GM08714 (cell line): Measurements from ENCODE around the gene TBX2.
"Not testable (repeated sequence)": the region's sequence is repeated elsewhere in the genome, so short reads cannot be mapped to it uniquely, and the experiment has no call there.

ENCODE experiments used
- H3K4me3 ChIP-seq: fragments of 200-500 bp; sonication (Bioruptor generic); 2 replicates; pipeline ENCODE4 v1.5.1; 2014; ENCODE audit warnings: mild to moderate bottlenecking, low read length, inconsistent platforms
- ZNF274 ChIP-seq: IDR thresholded peaks from 2 replicates; pipeline ENCODE4 v1.6.1; 2012; ENCODE audit warnings: mild to moderate bottlenecking, low read depth, low read length

Gene TBX2

GRCh38 chr17:61399131-61400065 is at the start of gene TBX2:
TBX2 (plus strand) TSS chr17:61399843; CDS start chr17:61400177, 334 bp downstream.
- no peak for TF ChIP-seq ZNF274
- peak within 1 kb of the TSS; percentile 38 for H3K4me3 ChIP-seq

- no peak overlapping the region for H3K4me3 ChIP-seq
- TF ChIP-seq ZNF274: no peak
Measured at GRCh38 chr17:61351745-61352407, 47.8 kb upstream of the TBX2 start.

DNA sequence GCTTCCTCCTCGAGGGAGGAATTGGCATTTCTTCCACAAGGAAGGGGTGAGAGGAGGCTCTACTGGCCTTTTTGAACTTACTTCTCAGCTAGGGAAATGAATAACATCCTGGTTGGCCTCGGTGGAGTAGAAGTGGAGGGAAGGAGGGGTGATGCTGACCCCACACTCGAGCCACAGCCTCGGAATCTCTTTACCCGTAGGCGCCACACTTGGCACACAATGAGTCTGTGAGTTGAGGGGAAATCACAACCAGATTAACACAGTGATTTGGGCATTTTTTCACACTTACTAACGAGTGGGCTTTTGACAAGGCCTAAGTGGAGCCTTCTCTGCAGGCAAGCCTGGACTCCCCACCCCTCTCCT is 47.3 kb upstream of the TBX2 start:
- no peak overlapping the region for H3K4me3 ChIP-seq
- TF ChIP-seq ZNF274: no peak

DNA sequence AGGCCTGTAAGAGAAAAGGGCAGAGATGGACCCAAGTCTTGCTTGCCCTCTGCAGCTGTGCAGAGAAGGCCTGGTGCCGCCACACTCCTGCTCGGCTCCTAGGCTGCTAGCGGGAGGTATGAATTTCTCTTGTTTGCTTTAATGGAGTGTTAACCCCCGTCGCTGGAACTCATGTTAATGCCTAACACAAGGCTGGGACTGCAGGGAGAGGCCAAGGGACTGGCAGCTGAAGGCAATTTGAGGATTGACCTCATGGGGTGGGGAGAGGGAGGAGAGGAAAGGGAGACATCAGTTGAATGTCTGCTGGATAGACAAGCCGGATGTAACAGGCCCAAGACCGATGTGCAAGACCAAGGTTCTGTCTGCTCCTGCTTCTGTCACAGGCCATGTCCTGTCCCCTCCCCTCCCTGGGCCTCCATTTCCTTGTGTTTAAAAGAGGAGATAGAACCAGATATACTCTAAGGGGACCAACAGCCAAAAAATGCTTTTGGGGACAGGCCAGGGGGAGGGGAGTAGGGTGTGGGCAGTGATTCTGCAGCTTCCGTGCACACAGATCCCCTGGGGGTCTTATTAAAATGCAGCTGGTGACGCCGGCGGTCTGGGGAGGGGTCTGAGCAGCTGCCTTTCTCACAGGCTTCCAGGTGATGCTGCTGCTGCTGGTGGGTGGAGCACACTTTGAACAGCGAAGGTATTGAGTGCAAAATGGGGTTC is 46.7 kb upstream of the TBX2 start:
- no peak overlapping the region for H3K4me3 ChIP-seq
- no peak for TF ChIP-seq ZNF274

DNA sequence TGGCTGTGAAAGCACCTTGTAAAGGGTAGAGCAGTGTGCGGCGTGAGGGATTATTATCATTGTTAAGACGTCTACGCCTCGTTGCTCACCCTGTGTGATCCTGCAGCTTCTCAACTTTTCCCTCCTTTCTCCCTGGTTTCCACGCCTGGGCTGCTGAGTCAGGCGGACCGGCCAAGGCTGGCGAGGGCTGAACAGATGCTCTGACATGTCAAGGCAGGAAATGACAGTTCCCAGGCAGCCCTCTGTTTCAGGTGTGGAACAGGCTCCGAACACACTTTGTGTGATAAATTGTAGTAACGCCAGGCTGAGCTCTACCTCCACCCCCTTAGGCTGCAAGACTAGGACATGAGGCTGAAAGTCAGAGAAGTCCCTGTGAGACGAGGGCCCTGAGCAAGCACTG is 46.0 kb upstream of the TBX2 start:
- TF ChIP-seq ZNF274: no peak
- H3K4me3 ChIP-seq: no peak overlapping the region

- no peak for TF ChIP-seq ZNF274
- H3K4me3 ChIP-seq: no peak overlapping the region
Measured at GRCh38 chr17:61354895-61355874, 44.5 kb upstream of the TBX2 start.

DNA sequence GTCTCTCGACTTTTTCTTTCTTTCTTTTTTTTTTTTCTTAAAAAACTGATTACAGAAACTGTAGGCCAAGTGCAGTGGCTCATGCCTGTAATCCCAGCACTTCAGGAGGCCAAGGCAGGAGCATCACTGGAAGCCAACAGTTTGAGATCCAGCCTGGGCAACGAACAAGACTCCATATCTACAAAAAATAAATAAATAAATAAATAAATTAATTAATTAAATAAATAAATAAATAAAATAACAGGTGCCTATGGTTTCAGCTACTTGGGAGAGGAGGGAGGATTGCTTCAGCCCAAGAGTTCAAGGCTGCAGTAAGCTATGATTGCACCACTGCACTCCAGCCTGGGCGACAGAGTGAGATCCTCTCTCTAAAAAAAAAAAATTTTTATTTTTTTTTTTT is 42.6 kb upstream of the TBX2 start:
- not testable (repeated sequence) for H3K4me3 ChIP-seq

DNA sequence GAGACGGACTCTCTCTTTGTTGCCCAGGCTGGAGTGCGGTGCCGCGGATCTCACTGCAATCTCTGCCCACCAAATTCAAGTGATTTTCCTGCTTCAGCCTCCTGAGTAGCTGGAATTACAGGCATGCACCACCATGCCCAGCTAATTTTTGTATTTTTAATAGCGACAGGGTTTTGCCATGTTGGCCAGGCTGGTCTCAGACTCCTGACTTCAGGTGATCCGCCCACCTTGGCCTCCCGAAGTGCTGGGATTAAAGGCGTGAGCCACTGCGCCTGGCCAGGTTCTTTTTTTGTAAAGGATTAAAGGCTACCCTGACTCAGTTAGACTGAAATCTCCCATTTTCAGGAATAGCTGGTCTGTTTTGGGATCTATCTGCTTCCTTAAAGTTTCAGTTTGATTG is 40.1 kb upstream of the TBX2 start:
- H3K4me3 ChIP-seq: not testable (repeated sequence)

GRCh38 chr17:61360318-61360943 is 39.2 kb upstream of the TBX2 start:
- no peak overlapping the region for H3K4me3 ChIP-seq
- TF ChIP-seq ZNF274: no peak

- no peak overlapping the region for H3K4me3 ChIP-seq
- TF ChIP-seq ZNF274: no peak
Measured at GRCh38 chr17:61361084-61361483, 38.6 kb upstream of the TBX2 start.

- TF ChIP-seq ZNF274: no peak
- H3K4me3 ChIP-seq: no peak overlapping the region
Measured at GRCh38 chr17:61362396-61362795, 37.2 kb upstream of the TBX2 start.

GRCh38 chr17:61362852-61363600 is 36.6 kb upstream of the TBX2 start:
- no peak for TF ChIP-seq ZNF274

More at GRCh38 chr17:61362852-61363600, 36.6 kb upstream of the TBX2 start:
- no peak overlapping the region for H3K4me3 ChIP-seq
